ENCODE data around the gene TIAM2. TPM values are rescaled to one million over a fixed set of nuclear protein-coding genes. Genes with fewer than 3 reads are reported as not detected.

TIAM2 gene
- total RNA-seq, 2 experiments from 2014 or later, result 4.9 to 5.6 TPM

DNA sequence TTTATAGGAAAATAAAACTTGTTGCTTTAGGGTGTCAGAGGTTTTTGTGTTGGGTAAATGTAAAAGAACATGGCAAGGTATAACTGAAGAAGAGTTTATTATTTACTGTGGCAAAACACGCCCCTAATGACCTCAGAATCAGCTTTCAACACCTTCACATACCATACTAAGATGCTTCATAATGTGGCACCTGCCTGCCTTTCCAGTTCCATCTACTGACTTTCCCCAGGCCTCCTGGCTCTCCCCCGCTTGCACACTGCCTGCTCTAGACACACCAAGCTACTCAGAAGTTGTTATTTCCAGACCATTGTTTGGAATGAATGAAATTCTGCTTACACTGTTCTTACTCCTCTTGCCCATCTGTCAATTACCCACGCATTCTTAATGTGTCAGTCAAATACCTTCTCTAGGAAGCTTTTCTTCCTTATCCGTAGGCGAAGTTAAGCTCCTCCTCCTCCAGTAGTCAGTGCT is 1.8 kb downstream of the TIAM2 start:
- ChIA-PET CTCF (interaction anchor here (2.2 kb wide), 1 partner anchor 18 kb away, joined by 5 read pairs; no protein-coding TSS in a partner anchor), POLR2A (no interaction called here)
- Mint-ChIP-seq H3K27me3 (peaks cover 17% of the 10 kb centered on the region), H3K4me3 (peak overlapping the region; percentile 48), H3K4me1 (peaks cover 6% of the 10 kb centered on the region), H3K36me3 (ENCODE audit: low read depth) (no peaks in the 10 kb centered on the region), H3K9me3 (no peaks in the 10 kb centered on the region), H3K27ac (no peak overlapping the region)
- DNase-seq, result no peak

DNA sequence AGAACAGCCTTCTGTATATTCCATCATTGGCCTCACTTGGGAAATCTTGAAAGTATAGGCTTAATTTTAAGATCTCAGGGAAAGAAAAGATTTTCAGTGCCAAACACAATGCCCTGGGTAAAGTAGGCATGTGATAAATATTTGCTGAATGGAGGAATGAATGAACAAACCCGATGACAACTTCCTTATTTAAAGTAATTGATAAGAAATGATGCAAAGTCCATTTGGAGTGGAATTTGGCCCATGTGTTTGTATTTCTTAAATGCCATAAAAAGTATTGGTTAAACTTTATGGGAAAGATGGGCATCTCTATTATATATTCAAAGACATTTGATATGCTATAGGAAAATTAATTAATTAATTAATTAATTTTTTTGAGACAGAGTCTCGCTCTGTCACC is 3.7 kb downstream of the TIAM2 start:
- no peak for DNase-seq
- POLR2A ChIA-PET, result no interaction called here
- Mint-ChIP-seq H3K27me3 (peaks cover 17% of the 10 kb centered on the region), H3K36me3 (ENCODE audit: low read depth) (no peaks in the 10 kb centered on the region), H3K9me3 (no peaks in the 10 kb centered on the region), H3K4me3 (no peak overlapping the region), H3K4me1 (peaks cover 6% of the 10 kb centered on the region), H3K27ac (no peak overlapping the region)
- CTCF ChIA-PET, result interaction anchor here (0.6 kb wide), 1 partner anchor 131 kb away, joined by 3 read pairs; no protein-coding TSS in a partner anchor

DNA sequence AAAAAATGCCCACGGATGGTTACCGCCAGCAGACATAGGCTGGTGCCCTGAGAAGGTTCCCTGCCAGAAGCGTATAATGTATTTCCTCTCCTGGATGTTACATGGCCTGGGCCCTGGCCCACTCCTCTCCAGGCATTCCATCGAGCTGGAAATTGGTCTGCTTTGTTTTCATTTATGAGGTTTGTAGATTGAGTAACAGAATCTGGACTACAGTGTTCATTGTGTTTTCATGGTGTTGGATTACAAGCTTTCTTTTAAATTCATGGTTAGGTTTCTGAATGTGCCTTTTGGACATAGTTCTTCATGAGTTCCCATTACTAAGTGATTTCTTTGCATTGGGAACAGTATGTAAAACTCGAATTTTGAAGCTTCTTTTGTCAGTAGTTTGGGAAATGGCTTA is 6.4 kb downstream of the TIAM2 start:
- Mint-ChIP-seq H3K36me3 (ENCODE audit: low read depth) (no peaks in the 10 kb centered on the region), H3K9me3 (no peaks in the 10 kb centered on the region), H3K27ac (no peak overlapping the region), H3K4me1 (peaks cover 1% of the 10 kb centered on the region), H3K4me3 (no peak overlapping the region), H3K27me3 (peaks cover 12% of the 10 kb centered on the region)
- ChIA-PET CTCF (interaction anchor here (1.2 to 1.3 kb wide), 2 partner anchors 10 to 16 kb away, joined by 4 to 5 read pairs; no protein-coding TSS in a partner anchor), POLR2A (no interaction called here)
- no peak for DNase-seq

DNA sequence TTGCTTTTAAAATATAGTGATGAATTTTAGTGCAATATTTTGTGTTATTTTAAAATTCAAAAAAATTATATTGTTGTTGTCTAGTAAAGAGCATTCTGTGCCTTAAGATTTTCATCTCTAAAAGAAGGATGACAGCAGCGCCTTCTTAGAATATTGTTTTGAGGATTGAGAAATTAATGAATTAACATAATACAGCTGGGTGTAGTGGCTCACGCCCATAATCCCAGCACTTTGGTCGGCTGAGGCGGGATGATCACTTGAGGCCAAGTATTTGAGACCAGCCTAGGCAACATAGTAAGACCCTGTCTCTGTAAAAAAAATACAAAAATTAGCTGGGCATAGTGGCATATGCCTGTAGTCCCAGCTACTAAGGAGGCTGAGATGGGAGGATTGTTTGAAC is 6.8 kb downstream of the TIAM2 start:
- H3K27me3 Mint-ChIP-seq, result peaks cover 7% of the 10 kb centered on the region
- no peaks in the 10 kb centered on the region for H3K36me3 Mint-ChIP-seq (ENCODE audit: low read depth)
- H3K9me3 Mint-ChIP-seq, result no peaks in the 10 kb centered on the region
- ChIA-PET CTCF (interaction anchor here (1.2 to 1.3 kb wide), 2 partner anchors 10 to 17 kb away, joined by 4 to 5 read pairs; no protein-coding TSS in a partner anchor), POLR2A (no interaction called here)
- no peak overlapping the region for H3K27ac Mint-ChIP-seq
- H3K4me1 Mint-ChIP-seq, result peaks cover under 1% of the 10 kb centered on the region
- H3K4me3 Mint-ChIP-seq, result no peak overlapping the region
- no peak for DNase-seq

DNA sequence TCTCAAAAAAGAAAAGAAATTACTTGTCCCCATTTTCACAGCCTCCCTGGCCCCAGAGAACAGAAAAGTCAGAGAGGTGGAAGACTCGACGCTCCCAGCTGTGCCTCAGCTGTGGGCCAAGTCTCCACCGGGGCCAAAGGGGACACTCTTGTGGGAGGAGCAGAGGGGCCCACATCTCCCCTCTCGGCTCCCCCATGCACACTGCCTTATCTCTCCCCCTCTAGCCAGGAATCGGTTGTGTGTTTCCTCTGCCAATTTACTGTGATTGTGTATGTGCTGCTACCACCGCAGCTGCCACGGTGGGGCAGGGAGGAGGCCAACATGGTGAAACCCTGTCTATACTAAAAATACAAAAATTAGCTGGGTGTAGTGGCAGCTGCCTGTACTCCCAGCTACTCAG is 8.4 kb downstream of the TIAM2 start:
- Mint-ChIP-seq H3K4me1 (no peaks in the 10 kb centered on the region), H3K27ac (no peak overlapping the region), H3K27me3 (no peaks in the 10 kb centered on the region), H3K4me3 (no peak overlapping the region), H3K9me3 (no peaks in the 10 kb centered on the region), H3K36me3 (ENCODE audit: low read depth) (no peaks in the 10 kb centered on the region)
- POLR2A ChIA-PET, result no interaction called here
- no peak for DNase-seq
- CTCF ChIA-PET, result interaction anchor here (0.6 to 1.6 kb wide), 2 partner anchors 18 to 488 kb away, joined by 3 read pairs; no protein-coding TSS in a partner anchor

DNA sequence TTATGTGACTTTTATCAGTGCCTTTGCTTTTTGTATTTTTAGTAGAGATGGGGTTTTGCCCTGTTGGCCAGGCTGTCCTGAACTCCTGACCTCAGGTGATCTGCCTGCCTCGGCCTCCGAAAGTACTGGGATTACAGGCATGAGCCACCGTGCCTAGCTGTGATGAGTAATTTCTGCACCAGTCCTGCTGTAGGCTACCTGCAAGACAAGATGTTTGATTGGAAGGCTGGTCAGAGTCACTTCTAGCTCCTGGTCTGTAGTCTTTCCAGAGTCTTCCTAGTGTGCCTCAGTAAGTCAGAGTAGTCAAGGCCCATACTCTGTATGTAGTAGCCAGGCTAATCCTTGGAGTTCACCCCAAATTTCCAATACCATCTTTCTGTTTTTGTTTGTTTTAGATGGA is 8.9 kb downstream of the TIAM2 start:
- CTCF ChIA-PET, result interaction anchor here (1.6 kb wide), 2 partner anchors 10 to 18 kb away, joined by 3 to 4 read pairs; no protein-coding TSS in a partner anchor
- Mint-ChIP-seq H3K4me3 (no peak overlapping the region), H3K9me3 (no peaks in the 10 kb centered on the region), H3K4me1 (no peaks in the 10 kb centered on the region), H3K27ac (no peak overlapping the region), H3K36me3 (ENCODE audit: low read depth) (no peaks in the 10 kb centered on the region), H3K27me3 (no peaks in the 10 kb centered on the region)
- POLR2A ChIA-PET, result no interaction called here
- no peak for DNase-seq

DNA sequence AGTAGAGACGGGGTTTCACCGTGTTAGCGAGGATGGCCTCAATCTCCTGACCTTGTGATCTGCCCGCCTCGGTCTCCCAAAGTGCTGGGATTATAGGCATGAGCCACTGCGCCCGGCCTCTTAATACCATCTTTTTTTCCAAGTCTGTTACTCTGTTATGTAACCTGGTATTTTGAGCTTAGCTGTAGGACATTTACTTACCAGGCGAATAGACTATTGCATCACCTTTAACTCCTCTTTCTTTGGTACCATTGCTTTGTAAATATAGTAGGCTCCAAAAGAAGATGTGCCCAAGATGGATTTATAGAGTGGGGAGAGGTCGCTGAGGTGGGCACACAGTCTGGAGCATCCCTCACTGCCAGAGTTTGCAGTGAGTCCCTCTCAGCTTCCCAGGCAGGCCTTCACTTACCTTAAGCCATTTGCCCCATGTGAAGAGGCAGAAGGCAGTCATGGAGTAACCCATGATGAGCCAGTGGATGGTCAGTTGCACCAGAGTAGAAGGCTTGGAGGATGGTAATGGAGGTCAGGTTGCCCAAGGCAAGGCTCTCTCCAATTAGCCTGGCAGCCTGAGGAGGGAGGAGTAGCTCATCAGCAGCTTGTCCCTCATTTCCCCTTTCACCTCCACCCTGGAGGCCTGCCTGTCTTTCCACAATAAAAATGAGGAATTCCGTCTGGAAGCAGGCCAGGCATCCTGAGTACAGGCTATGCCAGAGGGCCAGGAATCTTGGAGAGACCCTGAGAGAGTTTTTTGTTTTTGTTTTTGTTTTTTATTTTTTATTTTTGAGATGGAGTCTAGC is 9.7 kb downstream of the TIAM2 start:
- Mint-ChIP-seq H3K4me3 (no peak overlapping the region), H3K27me3 (no peaks in the 10 kb centered on the region), H3K9me3 (no peaks in the 10 kb centered on the region), H3K4me1 (no peaks in the 10 kb centered on the region), H3K36me3 (ENCODE audit: low read depth) (no peaks in the 10 kb centered on the region), H3K27ac (no peak overlapping the region)
- no peak for DNase-seq
- POLR2A ChIA-PET, result no interaction called here
- CTCF ChIA-PET, result interaction anchor here (1.6 kb wide), 2 partner anchors 11 to 19 kb away, joined by 3 to 4 read pairs; no protein-coding TSS in a partner anchor

DNA sequence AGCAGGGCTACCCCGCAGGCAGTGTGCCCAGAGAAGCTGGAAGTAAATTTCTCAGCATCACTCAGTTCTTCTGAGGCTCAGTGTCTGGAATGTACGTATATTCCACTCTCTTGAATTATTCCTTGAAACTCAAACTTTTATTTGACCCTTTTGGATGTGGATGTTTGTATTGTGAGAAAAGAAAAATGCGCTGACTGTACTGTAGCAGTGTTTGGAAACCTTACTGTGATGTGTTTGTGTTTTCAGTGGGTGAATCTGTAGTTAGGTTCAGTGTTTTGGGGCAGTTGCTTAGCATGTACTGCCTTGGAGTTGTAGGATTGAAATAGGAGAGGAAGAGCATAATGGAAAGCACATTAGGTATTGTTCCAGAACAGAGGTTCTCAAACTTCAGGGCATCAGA is 13.5 kb downstream of the TIAM2 start:
- POLR2A ChIA-PET, result no interaction called here

DNA sequence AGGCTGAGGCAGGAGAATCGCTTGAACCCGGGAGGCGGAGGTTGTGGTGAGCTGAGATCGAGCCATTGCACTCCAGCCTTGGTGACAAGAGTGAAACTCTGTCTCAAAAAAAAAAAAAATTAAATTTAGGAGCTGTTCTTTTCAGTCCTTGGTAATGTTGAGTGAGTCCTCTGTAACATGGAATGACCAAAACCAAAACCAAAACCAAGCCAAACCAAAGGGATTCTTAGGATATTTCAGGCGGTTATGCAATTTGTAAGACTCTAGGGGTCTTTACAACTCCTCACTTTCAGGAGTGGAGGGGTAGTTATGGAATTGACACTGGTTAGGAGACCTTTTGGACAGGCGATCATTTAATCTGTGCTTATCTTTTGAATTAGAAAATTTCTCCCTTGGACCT is 15.8 kb downstream of the TIAM2 start:
- H3K4me3 Mint-ChIP-seq, result no peak overlapping the region
- H3K36me3 Mint-ChIP-seq (ENCODE audit: low read depth), result no peaks in the 10 kb centered on the region
- H3K27me3 Mint-ChIP-seq, result no peaks in the 10 kb centered on the region
- no peak for DNase-seq
- no peak overlapping the region for H3K27ac Mint-ChIP-seq
- H3K4me1 Mint-ChIP-seq, result peaks cover 2% of the 10 kb centered on the region
- CTCF ChIA-PET, result interaction anchor here (0.5 to 2.3 kb wide), 4 partner anchors 9 to 239 kb away, joined by 3 to 5 read pairs (median 4); no protein-coding TSS in a partner anchor
- POLR2A ChIA-PET, result no interaction called here
- no peaks in the 10 kb centered on the region for H3K9me3 Mint-ChIP-seq

More for the DNA sequence above, 13.5 kb downstream of the TIAM2 start:
- no peaks in the 10 kb centered on the region for H3K9me3 Mint-ChIP-seq
- CTCF ChIA-PET, result interaction anchor here (0.8 kb wide), 1 partner anchor 9 kb away, joined by 3 read pairs; no protein-coding TSS in a partner anchor
- no peaks in the 10 kb centered on the region for H3K4me1 Mint-ChIP-seq
- H3K36me3 Mint-ChIP-seq (ENCODE audit: low read depth), result no peaks in the 10 kb centered on the region
- no peak for DNase-seq
- H3K27me3 Mint-ChIP-seq, result no peaks in the 10 kb centered on the region
- H3K27ac Mint-ChIP-seq, result no peak overlapping the region
- H3K4me3 Mint-ChIP-seq, result no peak overlapping the region

DNA sequence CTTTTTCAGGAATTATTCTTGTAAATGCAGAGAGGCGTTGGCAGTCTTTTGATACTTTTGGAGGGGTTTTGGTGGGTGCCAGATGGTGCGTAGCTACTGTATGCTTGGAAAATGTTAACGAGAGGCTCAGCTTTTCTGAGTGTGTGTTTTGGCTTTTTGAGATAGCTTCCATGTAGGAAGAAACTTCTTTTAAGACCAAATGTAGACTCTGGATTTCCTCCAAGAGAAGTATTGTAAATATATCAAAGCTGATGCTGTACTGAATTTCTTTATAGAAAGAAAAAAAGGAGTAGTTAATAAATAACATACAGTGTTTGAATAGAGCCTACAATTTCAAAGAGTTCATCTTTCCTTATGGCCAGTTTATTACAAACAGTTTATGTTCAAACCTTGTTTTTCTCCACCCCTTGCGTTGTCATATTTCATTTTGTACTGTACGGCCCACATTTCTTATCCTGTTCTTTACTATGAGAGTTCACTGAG is 16.7 kb downstream of the TIAM2 start:
- Mint-ChIP-seq H3K36me3 (ENCODE audit: low read depth) (no peaks in the 10 kb centered on the region), H3K4me3 (no peak overlapping the region), H3K9me3 (no peaks in the 10 kb centered on the region), H3K4me1 (peaks cover 2% of the 10 kb centered on the region), H3K27me3 (no peaks in the 10 kb centered on the region), H3K27ac (no peak overlapping the region)
- ChIA-PET CTCF (interaction anchor here (1.1 to 2.3 kb wide), 2 partner anchors 10 to 108 kb away, joined by 5 read pairs; no protein-coding TSS in a partner anchor), POLR2A (no interaction called here)
- DNase-seq, result no peak

DNA sequence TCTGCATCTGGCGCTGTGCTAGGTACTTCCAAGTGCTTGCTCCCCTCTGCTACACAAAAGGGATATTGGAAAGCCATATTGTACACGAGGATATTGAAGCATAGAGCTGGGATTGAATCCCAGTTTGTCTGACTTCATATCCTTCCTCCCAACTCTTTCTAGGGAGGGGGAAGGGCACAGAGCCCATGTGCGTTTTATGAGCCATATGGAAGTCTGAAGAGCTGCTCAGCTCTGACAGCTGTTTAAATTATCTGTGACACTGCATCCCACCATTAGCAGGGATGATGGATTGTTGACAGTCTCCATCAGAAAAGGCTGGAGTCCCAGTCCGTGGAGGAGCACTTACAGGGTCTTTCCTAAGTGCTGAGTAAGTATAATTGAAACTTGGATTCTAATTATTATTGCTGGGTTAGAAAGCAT is 18.4 kb downstream of the TIAM2 start:
- no peaks in the 10 kb centered on the region for H3K27me3 Mint-ChIP-seq
- no peak for DNase-seq
- no peak overlapping the region for H3K4me3 Mint-ChIP-seq
- POLR2A ChIA-PET, result no interaction called here
- no peak overlapping the region for H3K27ac Mint-ChIP-seq
- H3K36me3 Mint-ChIP-seq (ENCODE audit: low read depth), result no peaks in the 10 kb centered on the region
- peaks cover 2% of the 10 kb centered on the region for H3K4me1 Mint-ChIP-seq
- no peaks in the 10 kb centered on the region for H3K9me3 Mint-ChIP-seq
- CTCF ChIA-PET, result no interaction called here

DNA sequence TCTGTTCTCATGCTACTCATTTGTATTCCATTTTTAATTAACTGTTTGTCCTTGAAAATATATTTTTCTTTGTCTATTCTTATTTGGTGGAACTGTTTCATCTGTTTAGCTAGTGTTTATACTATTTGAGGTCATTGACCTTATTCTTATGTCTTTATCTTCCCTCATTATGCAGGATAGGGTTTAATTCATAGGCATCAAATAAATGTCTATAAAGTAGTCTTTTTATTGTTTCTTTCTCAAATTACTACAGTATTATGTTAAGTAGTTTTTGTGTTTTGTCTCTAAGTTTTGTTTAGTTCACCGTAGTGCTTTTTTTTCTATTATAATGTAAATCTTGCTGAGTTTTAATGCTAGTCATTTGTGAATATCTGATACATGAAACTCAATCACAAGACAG is 19.0 kb downstream of the TIAM2 start:
- POLR2A ChIA-PET, result no interaction called here
- Mint-ChIP-seq H3K4me1 (peaks cover 2% of the 10 kb centered on the region), H3K27ac (no peak overlapping the region), H3K9me3 (no peaks in the 10 kb centered on the region), H3K36me3 (ENCODE audit: low read depth) (no peaks in the 10 kb centered on the region), H3K27me3 (no peaks in the 10 kb centered on the region), H3K4me3 (no peak overlapping the region)
- DNase-seq, result no peak
- CTCF ChIA-PET, result interaction anchor here (1.9 kb wide), 1 partner anchor 17 kb away, joined by 5 read pairs; no protein-coding TSS in a partner anchor

DNA sequence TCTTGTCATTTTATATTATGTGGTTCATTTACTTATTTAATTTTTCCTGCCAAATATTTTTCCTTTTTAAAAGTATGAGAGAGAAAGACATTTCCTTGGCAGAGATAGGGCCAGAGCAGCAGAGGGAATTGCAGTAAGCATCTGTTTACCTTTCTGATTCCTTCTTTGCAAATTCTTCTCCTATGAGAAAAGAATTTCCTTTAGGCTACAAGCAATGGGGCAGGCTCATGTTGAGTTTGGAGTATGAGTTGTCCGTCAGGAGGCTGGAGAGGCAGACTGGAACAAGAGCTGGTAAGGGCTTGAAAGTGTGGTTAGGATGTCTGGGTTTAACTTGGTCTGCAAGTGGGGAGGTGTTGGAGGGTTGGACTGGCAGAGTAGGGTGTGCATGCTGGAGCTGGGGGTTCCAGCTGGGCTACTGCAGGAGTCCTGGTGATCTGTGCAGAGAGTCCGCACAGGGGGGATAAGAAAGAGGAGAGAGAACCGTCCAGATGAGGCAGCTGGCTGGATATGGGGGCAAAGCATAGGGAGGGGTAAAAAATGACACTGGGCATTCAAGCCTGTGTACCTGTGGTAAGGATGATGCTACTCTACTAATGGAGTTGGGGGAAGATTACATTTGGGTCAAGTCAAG is 19.7 kb downstream of the TIAM2 start:
- no peak for DNase-seq
- ChIA-PET CTCF (interaction anchor here (1.9 kb wide), 1 partner anchor 17 kb away, joined by 5 read pairs; no protein-coding TSS in a partner anchor), POLR2A (no interaction called here)
- Mint-ChIP-seq H3K36me3 (ENCODE audit: low read depth) (no peaks in the 10 kb centered on the region), H3K27ac (no peak overlapping the region), H3K4me3 (no peak overlapping the region), H3K9me3 (no peaks in the 10 kb centered on the region), H3K4me1 (peaks cover 2% of the 10 kb centered on the region), H3K27me3 (no peaks in the 10 kb centered on the region)

Measured in activated CD4-positive, alpha-beta T cell treated with anti-CD3 and anti-CD28 coated beads, Interleukin-2, amount 10 ng/mL, durations not matched to agents 7 days and 5 days (primary cell).